OCI-LY3 (cell line): ENCODE data around the gene GLRX.

ENCODE experiments used
- H2AFZ ChIP-seq: fragments of 200-600, 300-600 bp; shearing (Covaris generic); 2 replicates; pipeline ENCODE4 v1.6.0; 2014; ENCODE audit warnings: antibody characterized with exemption, low read depth, low read length
- H3K27ac ChIP-seq: fragments of 200-600, 300-600 bp; sonication (generic); 2 replicates; pipeline ENCODE4 v1.5.1; 2014; ENCODE audit warnings: mild to moderate bottlenecking, low read length, moderate library complexity, mixed read lengths
- H3K27me3 ChIP-seq: fragments of 200-600, 300-600 bp; sonication (generic); 2 replicates; pipeline ENCODE4 v1.6.1; 2014; ENCODE audit warnings: low read depth, low read length, mixed read lengths
- H3K36me3 ChIP-seq: fragments of 200-600, 300-600 bp; sonication (generic); replicated peaks from 2 replicates; pipeline ENCODE3; 2014; ENCODE audit warnings: low read depth, low read length, mixed read lengths
- H3K4me1 ChIP-seq: fragments of 300-600, 200-600 bp; sonication (generic); 2 replicates; pipeline ENCODE4 v1.6.1; 2014; ENCODE audit warnings: low read length, mixed read lengths
- H3K4me2 ChIP-seq: fragments of 200-600, 300-600 bp; sonication (generic); 2 replicates; pipeline ENCODE4 v1.6.1; 2014; ENCODE audit warnings: low read length, mixed read lengths
- H3K4me3 ChIP-seq: fragments of 300-600, 200-600 bp; sonication (generic); 2 replicates; pipeline ENCODE4 v1.5.1; 2014; ENCODE audit warnings: antibody characterized with exemption, mild to moderate bottlenecking, low read length, moderate library complexity
- H3K79me2 ChIP-seq: fragments of 300-600, 200-600 bp; shearing (Covaris generic); 2 replicates; pipeline ENCODE4 v1.6.1; 2014; ENCODE audit warnings: mild to moderate bottlenecking, low read length, mixed read lengths
- H3K9ac ChIP-seq: fragments of 300-600, 200-600 bp; shearing (Covaris generic); 2 replicates; pipeline ENCODE4 v1.6.0; 2014; ENCODE audit warnings: mild to moderate bottlenecking, low read length, moderate library complexity
- H3K9me3 ChIP-seq: fragments of 200-600, 300-600 bp; shearing (Covaris generic); 2 replicates; pipeline ENCODE4 v1.6.1; 2014; ENCODE audit warnings: low read length, mixed read lengths; ENCODE audit not compliant: insufficient read depth
- H4K20me1 ChIP-seq: fragments of 200-600, 300-600 bp; sonication (generic); 2 replicates; pipeline ENCODE4 v1.6.1; 2016; ENCODE audit warnings: low read length, mixed read lengths; ENCODE audit not compliant: insufficient read depth
- EZH2phosphoT487 ChIP-seq: fragments of 200-600 bp; shearing (Covaris generic); IDR thresholded peaks from 2 replicates; pipeline ENCODE4 v1.6.1; 2018; ENCODE audit warnings: antibody characterized with exemption, mixed run types, low read depth
- TF ChIP-seq, protein P1 (sequence below): fragments of 200-600, 300-600 bp; sonication (generic); IDR thresholded peaks from 2 replicates; pipeline ENCODE4 v1.5.1; 2014; ENCODE audit warnings: antibody characterized with exemption, low read length, low read depth

The GLRX gene

DNA sequence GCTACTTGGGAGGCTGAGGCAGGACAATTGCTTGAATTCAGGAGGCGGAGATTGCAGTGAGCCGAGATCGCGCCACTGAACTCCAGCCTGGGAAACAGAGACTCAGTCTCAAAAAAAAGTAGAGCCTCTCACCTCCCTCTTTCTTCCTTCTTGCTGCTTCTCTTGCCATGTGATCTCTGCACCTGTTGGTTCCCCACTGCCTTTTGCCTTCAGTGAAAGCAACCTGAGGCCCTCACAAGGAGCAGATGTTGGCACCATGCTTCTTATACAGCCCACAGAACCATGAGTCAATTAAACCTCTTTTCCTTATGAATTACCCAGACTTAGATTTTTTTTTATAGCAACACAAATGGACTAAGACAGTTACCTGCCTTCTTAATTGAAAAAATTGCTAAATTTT, 45.6 kb upstream of the GLRX start:
- Histone ChIP-seq H4K20me1 (no peaks in the 10 kb centered on the region), H3K79me2 (no peaks in the 10 kb centered on the region)

GRCh38 chr5:95866435-95867040, 44.0 kb upstream of the GLRX start:
- Histone ChIP-seq H2AFZ (no peak overlapping the region), H3K27me3 (0 out of 2 replicates have a peak, but pooled peaks cover 4% of the 10 kb centered on the region), H3K36me3 (no peaks in the 10 kb centered on the region), H4K20me1 (no peaks in the 10 kb centered on the region), H3K27ac (no peak overlapping the region), H3K4me3 (no peak overlapping the region), H3K9ac (no peak overlapping the region), H3K9me3 (no peaks in the 10 kb centered on the region), H3K4me2 (no peak overlapping the region), H3K4me1 (peaks cover 28% of the 10 kb centered on the region), H3K79me2 (no peaks in the 10 kb centered on the region)
- TF ChIP-seq, protein P1, sequence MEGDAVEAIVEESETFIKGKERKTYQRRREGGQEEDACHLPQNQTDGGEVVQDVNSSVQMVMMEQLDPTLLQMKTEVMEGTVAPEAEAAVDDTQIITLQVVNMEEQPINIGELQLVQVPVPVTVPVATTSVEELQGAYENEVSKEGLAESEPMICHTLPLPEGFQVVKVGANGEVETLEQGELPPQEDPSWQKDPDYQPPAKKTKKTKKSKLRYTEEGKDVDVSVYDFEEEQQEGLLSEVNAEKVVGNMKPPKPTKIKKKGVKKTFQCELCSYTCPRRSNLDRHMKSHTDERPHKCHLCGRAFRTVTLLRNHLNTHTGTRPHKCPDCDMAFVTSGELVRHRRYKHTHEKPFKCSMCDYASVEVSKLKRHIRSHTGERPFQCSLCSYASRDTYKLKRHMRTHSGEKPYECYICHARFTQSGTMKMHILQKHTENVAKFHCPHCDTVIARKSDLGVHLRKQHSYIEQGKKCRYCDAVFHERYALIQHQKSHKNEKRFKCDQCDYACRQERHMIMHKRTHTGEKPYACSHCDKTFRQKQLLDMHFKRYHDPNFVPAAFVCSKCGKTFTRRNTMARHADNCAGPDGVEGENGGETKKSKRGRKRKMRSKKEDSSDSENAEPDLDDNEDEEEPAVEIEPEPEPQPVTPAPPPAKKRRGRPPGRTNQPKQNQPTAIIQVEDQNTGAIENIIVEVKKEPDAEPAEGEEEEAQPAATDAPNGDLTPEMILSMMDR, result no peak
- TF ChIP-seq EZH2phosphoT487, result no peak

More for the DNA sequence above, 45.6 kb upstream of the GLRX start:
- no peak for TF ChIP-seq EZH2phosphoT487
- TF ChIP-seq, protein P1, result no peak
- Histone ChIP-seq H3K4me3 (no peak overlapping the region), H3K9me3 (no peaks in the 10 kb centered on the region), H3K4me2 (no peak overlapping the region), H2AFZ (no peak overlapping the region), H3K9ac (no peak overlapping the region), H3K27me3 (no peaks in the 10 kb centered on the region), H3K27ac (no peak overlapping the region), H3K36me3 (no peaks in the 10 kb centered on the region), H3K4me1 (peaks cover 26% of the 10 kb centered on the region)

DNA sequence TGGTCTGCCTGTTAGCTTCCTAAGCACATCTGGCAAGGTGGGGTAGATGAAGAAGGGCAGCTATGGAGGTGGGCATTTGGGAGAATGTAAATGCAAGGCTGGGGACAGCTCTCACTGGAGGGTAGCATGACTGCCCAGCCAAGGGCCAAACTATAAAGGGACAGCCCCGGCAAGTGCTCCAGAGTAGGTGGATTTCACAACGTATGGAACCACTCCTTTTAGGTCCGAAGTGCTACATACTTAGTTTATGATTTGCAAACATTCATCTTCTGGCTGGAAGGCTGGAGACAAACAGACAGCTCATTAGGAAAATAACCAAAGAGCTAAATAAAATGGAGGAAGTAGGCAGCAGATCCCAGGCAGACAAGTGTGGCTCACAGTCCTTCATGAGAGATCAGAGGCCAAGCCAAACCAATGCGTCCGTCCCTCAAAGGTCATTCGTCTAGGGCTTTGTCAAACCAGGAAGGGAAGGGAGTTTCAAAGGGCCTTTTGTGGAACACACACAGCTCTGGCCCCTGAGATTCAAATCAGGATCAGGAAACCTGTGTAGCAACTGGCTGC, 42.5 kb upstream of the GLRX start:
- no peaks in the 10 kb centered on the region for H3K9me3 ChIP-seq
- H3K27ac ChIP-seq, result no peak overlapping the region
- no peak overlapping the region for H3K9ac ChIP-seq
- H4K20me1 ChIP-seq, result no peaks in the 10 kb centered on the region
- no peaks in the 10 kb centered on the region for H3K36me3 ChIP-seq
- no peaks in the 10 kb centered on the region for H3K79me2 ChIP-seq
- H3K4me2 ChIP-seq, result no peak overlapping the region
- 0 out of 2 replicates have a peak, but pooled peaks cover 5% of the 10 kb centered on the region for H3K27me3 ChIP-seq
- H2AFZ ChIP-seq, result no peak overlapping the region
- TF ChIP-seq, protein P1, result no peak
- no peak for TF ChIP-seq EZH2phosphoT487
- H3K4me3 ChIP-seq, result no peak overlapping the region
- peaks cover 20% of the 10 kb centered on the region for H3K4me1 ChIP-seq

GRCh38 chr5:95864456-95864855, 41.9 kb upstream of the GLRX start:
- H3K4me1 ChIP-seq, result peaks cover 15% of the 10 kb centered on the region

More at GRCh38 chr5:95864456-95864855, 41.9 kb upstream of the GLRX start:
- no peak overlapping the region for H3K4me2 ChIP-seq
- TF ChIP-seq, protein P1, result no peak
- no peak for TF ChIP-seq EZH2phosphoT487
- H3K27me3 ChIP-seq, result 0 out of 2 replicates have a peak, but pooled peaks cover 5% of the 10 kb centered on the region
- no peak overlapping the region for H3K9ac ChIP-seq
- H3K27ac ChIP-seq, result no peak overlapping the region
- no peak overlapping the region for H3K4me3 ChIP-seq
- no peaks in the 10 kb centered on the region for H3K79me2 ChIP-seq
- no peaks in the 10 kb centered on the region for H3K36me3 ChIP-seq
- H4K20me1 ChIP-seq, result no peaks in the 10 kb centered on the region
- no peak overlapping the region for H2AFZ ChIP-seq
- no peaks in the 10 kb centered on the region for H3K9me3 ChIP-seq
